Medulla oblongata (tissue), 1 donor: Measurements from ENCODE around the gene STX12.

Source experiments
- DNase-seq: peaks from one replicate; pipeline ENCODE4 v3.0.0-alpha.2; 2015; ENCODE audit errors: extremely low spot score

The STX12 gene

GRCh38 chr1:27772932-27773825 lies at the start of gene STX12:
Gene STX12 (plus strand): TSS chr1:27773219. CDS start chr1:27773308, 89 bp downstream.
- DNase-seq: peak; percentile 99

- no peak for DNase-seq
Measured at GRCh38 chr1:27724961-27725373, 48.1 kb upstream of the STX12 start.

DNA sequence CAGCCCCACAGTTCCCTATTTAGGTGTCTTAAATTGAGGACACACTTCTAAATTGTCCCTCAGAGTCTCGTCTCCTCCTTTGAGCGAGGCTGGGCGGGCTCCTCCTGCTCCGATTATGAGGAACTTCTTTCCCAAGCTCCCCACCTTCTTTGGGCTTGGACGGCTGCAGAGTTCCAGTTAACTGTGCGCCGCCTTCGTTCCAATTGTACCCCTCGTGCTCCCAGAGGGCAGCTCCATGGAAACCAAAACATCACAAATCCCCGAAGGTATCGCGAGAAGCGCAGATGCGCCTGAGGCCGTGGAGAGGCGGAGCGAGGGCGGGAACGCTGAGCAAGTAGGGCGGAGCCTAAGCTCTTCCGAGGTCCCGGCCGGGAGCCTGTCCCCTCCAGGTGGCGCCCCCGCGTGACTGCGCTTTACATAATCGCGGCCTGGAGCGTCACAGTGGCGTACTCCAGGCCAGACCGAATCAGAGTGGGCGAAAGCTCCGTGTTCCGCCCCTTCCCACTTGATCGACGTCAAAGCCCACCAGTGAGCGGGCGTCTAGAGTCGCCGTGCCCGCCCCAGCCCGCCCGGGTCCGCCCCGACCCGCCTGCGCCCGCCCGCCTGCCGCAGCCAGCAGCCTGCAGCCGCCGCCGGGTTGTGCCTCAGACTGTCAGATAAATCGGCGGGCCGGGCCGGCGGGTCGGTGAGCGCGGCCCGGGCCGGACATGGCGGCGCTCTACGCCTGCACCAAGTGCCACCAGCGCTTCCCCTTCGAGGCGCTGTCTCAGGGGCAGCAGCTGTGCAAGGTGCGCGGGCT lies 47.4 kb upstream of the STX12 start, which contains the start of gene FAM76A:
Gene FAM76A (plus strand): TSS at position 588 of the 799 bp plus-strand sequence. CDS start 120 bp downstream, at position 708.
- peak; percentile 100 for DNase-seq

DNA sequence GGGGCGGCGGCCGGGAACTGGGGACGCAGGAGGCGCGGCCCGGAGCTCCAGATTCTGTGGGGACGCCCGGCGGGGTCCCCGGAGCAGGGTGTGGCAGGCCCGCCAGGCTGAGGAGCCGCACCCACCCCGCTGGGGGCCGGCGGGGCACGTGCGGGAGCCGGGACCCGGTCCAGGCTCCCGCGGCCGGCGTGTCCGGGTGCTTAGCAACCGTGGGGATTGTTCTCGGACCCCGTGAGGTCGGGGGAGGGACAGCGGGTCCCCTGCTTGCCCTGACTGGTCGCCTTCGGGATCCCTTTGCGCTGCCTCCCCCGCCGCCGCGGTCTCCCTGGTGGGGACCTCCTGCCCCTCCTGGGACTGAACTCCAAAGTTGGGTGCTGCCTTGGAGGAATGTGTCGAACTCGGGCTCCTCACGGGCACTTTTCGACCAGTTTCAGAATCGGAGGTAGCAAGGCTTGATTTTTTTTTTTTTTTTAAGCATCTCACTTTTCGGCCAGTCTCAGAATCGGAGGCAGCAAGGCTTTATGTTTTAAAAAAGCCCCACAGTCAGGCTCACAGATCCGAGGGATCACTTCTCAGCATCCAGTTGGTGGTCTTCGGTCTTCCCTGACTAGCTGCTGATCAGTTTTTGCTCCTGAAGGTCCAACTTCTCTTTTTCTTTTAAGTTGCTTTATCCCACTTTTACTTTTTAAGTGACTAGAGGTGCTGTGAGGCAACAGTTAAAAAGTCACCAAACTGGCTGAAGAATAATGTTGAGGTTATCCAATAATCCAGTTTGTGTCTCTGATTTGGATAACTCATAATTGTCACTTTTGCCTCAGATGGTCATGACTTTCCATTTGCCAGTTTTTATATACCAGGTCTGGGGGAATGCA lies 46.6 kb upstream of the STX12 start:
- peak; percentile 65 for DNase-seq

- no peak for DNase-seq
Measured at GRCh38 chr1:27727126-27727525, 45.9 kb upstream of the STX12 start.

- no peak for DNase-seq
Measured at GRCh38 chr1:27736252-27736651, 36.8 kb upstream of the STX12 start.

DNA sequence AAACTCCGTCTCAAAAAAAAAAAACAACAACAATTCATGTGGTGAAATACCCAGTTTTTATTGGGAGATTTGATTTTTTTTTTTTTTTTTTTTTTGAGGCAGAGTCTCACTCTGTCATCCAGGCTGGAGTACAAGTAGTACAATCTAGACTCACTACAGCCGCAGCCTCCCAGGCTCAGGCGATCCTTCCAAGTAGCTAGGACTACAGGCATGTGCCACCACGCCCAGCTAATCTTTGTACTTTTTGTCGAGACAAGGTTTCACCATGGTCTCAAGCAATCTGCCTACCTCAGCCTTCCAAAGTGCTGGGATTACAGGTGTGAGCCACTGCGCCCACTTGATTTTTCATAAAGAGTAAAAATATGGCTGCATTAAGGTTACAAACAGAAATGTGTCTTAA lies 31.9 kb upstream of the STX12 start:
- no peak for DNase-seq

GRCh38 chr1:27744556-27744955 lies 28.5 kb upstream of the STX12 start:
- DNase-seq: no peak

- no peak for DNase-seq
Measured at GRCh38 chr1:27745466-27745865, 27.6 kb upstream of the STX12 start.

GRCh38 chr1:27752360-27752759 lies 20.7 kb upstream of the STX12 start:
- no peak for DNase-seq

GRCh38 chr1:27755286-27755685 lies 17.7 kb upstream of the STX12 start:
- DNase-seq: no peak

GRCh38 chr1:27755865-27756264 lies 17.2 kb upstream of the STX12 start:
- peak; percentile 6 for DNase-seq

GRCh38 chr1:27759236-27759635 lies 13.8 kb upstream of the STX12 start:
- no peak for DNase-seq

- no peak for DNase-seq
Measured at GRCh38 chr1:27760426-27760825, 12.6 kb upstream of the STX12 start.

DNA sequence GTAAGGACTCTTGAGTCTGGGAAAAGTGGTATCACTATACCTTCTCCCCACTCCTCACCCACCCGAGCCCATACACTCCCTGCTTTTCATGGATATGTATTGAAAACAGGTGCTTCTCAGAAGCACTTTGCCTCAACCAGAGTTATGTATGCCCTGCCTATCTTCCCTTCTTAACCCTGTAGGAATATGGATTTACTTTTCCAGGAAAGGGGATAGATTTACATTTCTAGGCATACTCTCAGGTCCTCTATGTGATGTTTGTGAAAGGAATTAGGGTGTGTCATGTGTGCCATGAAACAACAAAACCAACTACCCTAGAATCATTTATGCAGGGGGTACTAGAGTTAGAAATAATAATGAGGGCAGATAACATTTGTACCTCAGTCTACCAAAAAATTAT lies 11.0 kb upstream of the STX12 start:
- no peak for DNase-seq

- no peak for DNase-seq
Measured at GRCh38 chr1:27763358-27763757, 9.7 kb upstream of the STX12 start.

DNA sequence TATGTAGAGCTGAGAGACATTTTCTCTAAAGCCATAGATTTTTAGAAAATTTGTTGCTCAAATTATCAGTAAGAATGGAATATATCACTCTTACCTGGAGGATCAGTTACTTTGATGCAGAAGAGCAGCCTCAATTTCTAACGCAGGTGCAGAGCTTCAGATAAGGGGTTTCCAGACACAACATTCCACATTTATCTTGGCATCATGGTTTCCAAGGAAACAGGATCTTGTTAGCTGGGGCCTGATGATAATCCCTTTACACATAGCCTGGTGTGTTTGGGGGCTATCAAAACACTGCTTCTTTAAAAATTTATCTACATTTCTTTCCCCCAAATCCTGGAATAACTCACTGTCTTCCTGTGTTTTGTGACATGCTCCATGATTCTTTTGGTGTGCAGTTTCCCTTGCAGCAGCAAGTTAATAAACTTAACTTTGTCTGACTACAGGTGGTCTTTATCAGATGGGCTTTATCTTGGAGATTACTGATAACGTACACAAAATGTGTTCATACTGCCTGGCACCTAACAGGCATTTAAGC lies 2.7 kb upstream of the STX12 start:
- no peak for DNase-seq

GRCh38 chr1:27772036-27772931 lies 735 bp upstream of the STX12 start:
- peak; percentile 25 for DNase-seq

DNA sequence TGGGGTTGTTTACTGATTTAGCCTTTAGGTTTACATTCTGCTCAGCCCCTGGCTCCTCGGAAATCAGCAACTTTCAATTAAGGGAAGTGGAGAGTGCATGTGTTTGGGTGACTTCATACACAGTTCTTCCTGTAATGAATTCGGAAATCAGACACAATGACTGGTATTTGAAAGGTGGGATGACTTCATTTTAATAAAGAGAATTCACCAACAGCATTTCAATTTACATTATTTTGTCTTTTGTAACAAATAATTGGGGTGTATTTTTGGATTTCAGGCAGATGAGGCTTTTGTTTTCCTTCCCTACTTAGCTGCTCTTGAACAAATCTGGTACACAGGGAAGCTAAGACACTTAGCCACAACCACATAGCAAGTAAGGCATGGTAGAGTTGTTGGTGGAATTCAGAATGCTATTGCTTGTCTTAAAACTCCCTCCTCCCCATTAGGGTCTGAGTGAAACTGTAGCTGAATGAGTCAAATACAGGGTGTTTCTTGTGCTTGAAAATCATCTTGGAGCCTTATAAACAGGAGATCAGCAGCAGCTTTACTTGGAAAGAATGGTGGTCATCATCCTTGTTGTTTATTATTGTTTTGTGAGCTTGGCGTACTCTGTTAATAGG lies 917 bp downstream of the STX12 start:
- DNase-seq: peak; percentile 57

GRCh38 chr1:27774654-27775053 lies 1.6 kb downstream of the STX12 start:
- no peak for DNase-seq
